Measurements from ENCODE around the gene DOCK11. TPM values are rescaled to one million over a fixed set of nuclear protein-coding genes. Genes with fewer than 3 reads are reported as not detected.

DOCK11 gene
- total RNA-seq, 2 experiments from 2014 or later: 27.0 to 34.7 TPM

DNA sequence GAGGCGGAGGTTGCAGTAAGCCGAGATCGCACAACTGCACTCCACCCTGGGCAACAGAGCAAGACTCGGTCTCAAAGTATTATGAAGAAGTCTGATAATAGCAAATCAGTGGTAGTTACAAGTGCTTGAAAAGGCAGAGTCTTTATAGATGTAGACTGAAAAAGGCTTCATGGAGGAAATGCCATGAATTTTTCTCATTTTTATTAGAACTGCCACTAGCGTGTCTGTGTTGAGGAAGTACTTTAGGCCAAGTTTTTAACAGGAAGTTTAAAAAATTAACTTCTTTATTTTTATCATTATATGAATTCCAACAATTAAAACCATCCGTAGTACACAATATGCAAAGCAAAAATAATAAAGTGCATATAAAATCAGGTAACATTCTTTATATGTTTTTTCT lies 199.0 kb downstream of the DOCK11 start:
- Histone ChIP-seq H2AFZ (ENCODE audit: low read length) (no peak overlapping the region), H3K79me2 (ENCODE audit: insufficient read depth, low read depth, low read length) (no peaks in the 10 kb centered on the region), H3K9me3 (ENCODE audit: low read length) (no peaks in the 10 kb centered on the region), H4K20me1 (ENCODE audit: insufficient read depth, low read length) (no peaks in the 10 kb centered on the region), H3K27ac (ENCODE audit: low read depth, low read length, poor library complexity, severe bottlenecking) (no peak overlapping the region), H3K36me3 (ENCODE audit: insufficient read depth, low read length) (no peaks in the 10 kb centered on the region), H3K4me1 (ENCODE audit: insufficient read depth, low read length, poor library complexity, severe bottlenecking) (peaks cover 8% of the 10 kb centered on the region), H3K4me2 (ENCODE audit: low read length) (no peak overlapping the region), H3K9me2 (ENCODE audit: insufficient read depth, low read length) (no peaks in the 10 kb centered on the region), H3K4me3 (ENCODE audit: low read depth, low read length, poor library complexity, severe bottlenecking) (no peak overlapping the region)
- intact Hi-C loops (cut with micrococcal nuclease; ENCODE audit: unreplicated experiment): no loop called here
- ChIA-PET POLR2A (no interaction called here), CTCF (ENCODE audit: unreplicated experiment) (no interaction called here)
- no peak for DNase-seq (ENCODE audit: low spot score)
- BruUV-seq (replicated peaks): no TSS peak
- TF ChIP-seq, protein P1, sequence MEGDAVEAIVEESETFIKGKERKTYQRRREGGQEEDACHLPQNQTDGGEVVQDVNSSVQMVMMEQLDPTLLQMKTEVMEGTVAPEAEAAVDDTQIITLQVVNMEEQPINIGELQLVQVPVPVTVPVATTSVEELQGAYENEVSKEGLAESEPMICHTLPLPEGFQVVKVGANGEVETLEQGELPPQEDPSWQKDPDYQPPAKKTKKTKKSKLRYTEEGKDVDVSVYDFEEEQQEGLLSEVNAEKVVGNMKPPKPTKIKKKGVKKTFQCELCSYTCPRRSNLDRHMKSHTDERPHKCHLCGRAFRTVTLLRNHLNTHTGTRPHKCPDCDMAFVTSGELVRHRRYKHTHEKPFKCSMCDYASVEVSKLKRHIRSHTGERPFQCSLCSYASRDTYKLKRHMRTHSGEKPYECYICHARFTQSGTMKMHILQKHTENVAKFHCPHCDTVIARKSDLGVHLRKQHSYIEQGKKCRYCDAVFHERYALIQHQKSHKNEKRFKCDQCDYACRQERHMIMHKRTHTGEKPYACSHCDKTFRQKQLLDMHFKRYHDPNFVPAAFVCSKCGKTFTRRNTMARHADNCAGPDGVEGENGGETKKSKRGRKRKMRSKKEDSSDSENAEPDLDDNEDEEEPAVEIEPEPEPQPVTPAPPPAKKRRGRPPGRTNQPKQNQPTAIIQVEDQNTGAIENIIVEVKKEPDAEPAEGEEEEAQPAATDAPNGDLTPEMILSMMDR (conservative IDR thresholded peaks at IDR 0.05; ENCODE audit: low read length): no peak
- no peak for TF ChIP-seq EZH2phosphoT487 (IDR thresholded peaks at IDR 0.05; ENCODE audit: borderline replicate concordance, low read depth, low read length)

DNA sequence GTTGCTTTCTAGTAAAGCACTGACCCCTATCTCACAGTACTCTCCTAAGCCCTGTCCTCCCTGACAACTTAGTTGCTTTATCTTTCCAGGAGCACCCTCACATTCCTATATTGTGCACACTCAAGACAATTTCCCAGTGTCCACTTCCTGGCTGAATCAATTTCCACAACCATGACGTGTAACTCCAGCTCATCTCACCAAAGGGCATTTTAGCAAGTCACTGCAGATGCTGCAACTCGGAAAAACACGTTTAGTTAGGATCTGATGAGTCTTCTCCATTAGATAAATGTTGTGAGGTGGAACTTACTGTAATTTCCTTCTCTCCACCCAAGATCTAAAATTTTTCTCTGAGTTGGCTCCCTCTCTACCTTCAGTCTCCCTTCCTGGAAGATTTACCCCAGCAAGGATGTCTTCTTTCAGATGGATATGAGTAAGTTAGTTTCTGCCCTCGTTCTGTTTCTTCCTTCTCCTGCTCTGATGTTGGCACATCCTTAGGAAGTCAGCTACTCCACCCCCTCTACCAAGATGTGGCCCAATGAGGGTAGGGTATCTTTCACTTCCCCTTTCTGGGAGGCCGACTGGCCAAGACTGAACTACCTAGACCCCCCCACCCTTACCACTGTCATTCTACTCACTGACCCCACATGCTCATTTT lies 203.0 kb downstream of the DOCK11 start:
- Histone ChIP-seq H3K9me2 (ENCODE audit: insufficient read depth, low read length) (no peaks in the 10 kb centered on the region), H2AFZ (ENCODE audit: low read length) (no peak overlapping the region), H3K4me2 (ENCODE audit: low read length) (0 out of 2 replicates have a peak overlapping the region, but pooled peaks have one; percentile 19)

GRCh38 chrX:118702741-118703140 lies 207.1 kb downstream of the DOCK11 start:
- BruUV-seq (replicated peaks): no TSS peak
- H4K20me1 ChIP-seq (ENCODE audit: insufficient read depth, low read length): no peaks in the 10 kb centered on the region
- no peaks in the 10 kb centered on the region for H3K9me2 ChIP-seq (ENCODE audit: insufficient read depth, low read length)
- TF ChIP-seq EZH2phosphoT487 (IDR thresholded peaks at IDR 0.05; ENCODE audit: borderline replicate concordance, low read depth, low read length): no peak
- TF ChIP-seq, protein P1 (conservative IDR thresholded peaks at IDR 0.05; ENCODE audit: low read length): no peak
- H3K36me3 ChIP-seq (ENCODE audit: insufficient read depth, low read length): no peaks in the 10 kb centered on the region
- no peak overlapping the region for H3K4me2 ChIP-seq (ENCODE audit: low read length)
- ChIA-PET POLR2A (interaction anchor here (0.7 kb wide), 1 partner anchor 523 kb away, joined by 3 read pairs; no protein-coding TSS in a partner anchor), CTCF (ENCODE audit: unreplicated experiment) (no interaction called here)
- no peak overlapping the region for H3K4me3 ChIP-seq (ENCODE audit: low read depth, low read length, poor library complexity, severe bottlenecking)
- no peak for DNase-seq (ENCODE audit: low spot score)
- H3K27ac ChIP-seq (ENCODE audit: low read depth, low read length, poor library complexity, severe bottlenecking): no peak overlapping the region
- intact Hi-C loops (cut with micrococcal nuclease; ENCODE audit: unreplicated experiment): no loop called here
- H2AFZ ChIP-seq (ENCODE audit: low read length): no peak overlapping the region
- peaks cover 8% of the 10 kb centered on the region for H3K4me1 ChIP-seq (ENCODE audit: insufficient read depth, low read length, poor library complexity, severe bottlenecking)
- H3K79me2 ChIP-seq (ENCODE audit: insufficient read depth, low read depth, low read length): no peaks in the 10 kb centered on the region
- H3K9me3 ChIP-seq (ENCODE audit: low read length): no peaks in the 10 kb centered on the region

More for the DNA sequence above, 203.0 kb downstream of the DOCK11 start:
- intact Hi-C loops (cut with micrococcal nuclease; ENCODE audit: unreplicated experiment): no loop called here
- peak; percentile 39 for DNase-seq (ENCODE audit: low spot score)
- no peaks in the 10 kb centered on the region for H3K79me2 ChIP-seq (ENCODE audit: insufficient read depth, low read depth, low read length)
- H3K4me3 ChIP-seq (ENCODE audit: low read depth, low read length, poor library complexity, severe bottlenecking): no peak overlapping the region
- CTCF ChIA-PET (ENCODE audit: unreplicated experiment): no interaction called here
- POLR2A ChIA-PET: no interaction called here
- H3K9me3 ChIP-seq (ENCODE audit: low read length): no peaks in the 10 kb centered on the region
- no TSS peak for BruUV-seq (replicated peaks)
- no peaks in the 10 kb centered on the region for H4K20me1 ChIP-seq (ENCODE audit: insufficient read depth, low read length)
- peaks cover 8% of the 10 kb centered on the region for H3K4me1 ChIP-seq (ENCODE audit: insufficient read depth, low read length, poor library complexity, severe bottlenecking)
- no peaks in the 10 kb centered on the region for H3K36me3 ChIP-seq (ENCODE audit: insufficient read depth, low read length)
- TF ChIP-seq EZH2phosphoT487 (IDR thresholded peaks at IDR 0.05; ENCODE audit: borderline replicate concordance, low read depth, low read length): no peak
- TF ChIP-seq, protein P1 (conservative IDR thresholded peaks at IDR 0.05; ENCODE audit: low read length): no peak
- no peak overlapping the region for H3K27ac ChIP-seq (ENCODE audit: low read depth, low read length, poor library complexity, severe bottlenecking)
